ENCODE data around the gene GALNT10. TPM values are rescaled to one million over a fixed set of nuclear protein-coding genes. Genes with fewer than 3 reads are reported as not detected.
A peak's percentile ranks its signal among the peaks of the same experiment; 100 is the strongest.

GALNT10 gene
- polyA plus RNA-seq, 2 of the 4 experiments (the other 2 are of a cell fraction): 110 to 156 TPM

GRCh38 chr5:154308443-154309370, 118.2 kb downstream of the GALNT10 start (continued):
- TF ChIP-seq JUNB (IDR thresholded peaks at IDR 0.05) (peak; percentile 88), PBX3 (IDR thresholded peaks at IDR 0.05) (0 out of 2 replicates have a peak, but pooled peaks have one; percentile 21), MAFK (IDR thresholded peaks at IDR 0.05; ENCODE audit: partially characterized antibody) (peak; percentile 40), CEBPB (IDR thresholded peaks at IDR 0.05) (peak in 1 of 2 experiments; percentile 56; a peak in 1 of 4 replicates), GATA3 (IDR thresholded peaks at IDR 0.05; ENCODE audit: borderline replicate concordance) (peak; percentile 98; the same call in 1 of the 2 replicates), RAD21 (conservative IDR thresholded peaks at IDR 0.05 in 1 of 2, IDR thresholded peaks at IDR 0.05 in 1 of 2) (peak in 1 of 2 experiments; percentile 26; a peak in 4 of 5 replicates), EP300 (IDR thresholded peaks at IDR 0.05) (peak; percentile 59 to 82; a peak in 3 of 5 replicates)
- TF ChIP-seq, protein P1, sequence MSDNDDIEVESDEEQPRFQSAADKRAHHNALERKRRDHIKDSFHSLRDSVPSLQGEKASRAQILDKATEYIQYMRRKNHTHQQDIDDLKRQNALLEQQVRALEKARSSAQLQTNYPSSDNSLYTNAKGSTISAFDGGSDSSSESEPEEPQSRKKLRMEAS (IDR thresholded peaks at IDR 0.05): peak; percentile 85

GRCh38 chr5:154309371-154309745, 118.8 kb downstream of the GALNT10 start:
- no peak for FAIRE-seq
- peak in 1 of 2 experiments; percentile 27 for DNase-seq (ENCODE audit: low read depth in 1 of 2, low spot score in 1 of 2)
- peak overlapping the region; percentile 81 to 88 for H3K27ac ChIP-seq

More at GRCh38 chr5:154309371-154309745, 118.8 kb downstream of the GALNT10 start:
- 61% methylated on average over 1 of the region's 1 CpG for WGBS (ENCODE audit: missing lambda C conversion rate)
- H3K4me1 ChIP-seq: peaks cover 65% of the 10 kb centered on the region
- H3K9me3 ChIP-seq: peaks cover 15% of the 10 kb centered on the region
- CTCF ChIA-PET: interaction anchor here (0.6 to 1.8 kb wide), 2 partner anchors 10 to 119 kb away, joined by 3 to 4 read pairs; partner anchors contain the start of gene GALNT10
- H3K4me2 ChIP-seq: peak overlapping the region; percentile 64
- no peak for TF ChIP-seq CBX2 (IDR thresholded peaks at IDR 0.05; ENCODE audit: borderline replicate concordance, low read depth)
- TF ChIP-seq RNF2 (IDR thresholded peaks at IDR 0.05; ENCODE audit: borderline replicate concordance, low read depth): no peak
- TF ChIP-seq POLR2A (IDR thresholded peaks at IDR 0.05; ENCODE audit: low read length): no peak
- TF ChIP-seq HOXA7 (CRISPR knock-in tag; IDR thresholded peaks at IDR 0.05): no peak
- TF ChIP-seq, protein P2, sequence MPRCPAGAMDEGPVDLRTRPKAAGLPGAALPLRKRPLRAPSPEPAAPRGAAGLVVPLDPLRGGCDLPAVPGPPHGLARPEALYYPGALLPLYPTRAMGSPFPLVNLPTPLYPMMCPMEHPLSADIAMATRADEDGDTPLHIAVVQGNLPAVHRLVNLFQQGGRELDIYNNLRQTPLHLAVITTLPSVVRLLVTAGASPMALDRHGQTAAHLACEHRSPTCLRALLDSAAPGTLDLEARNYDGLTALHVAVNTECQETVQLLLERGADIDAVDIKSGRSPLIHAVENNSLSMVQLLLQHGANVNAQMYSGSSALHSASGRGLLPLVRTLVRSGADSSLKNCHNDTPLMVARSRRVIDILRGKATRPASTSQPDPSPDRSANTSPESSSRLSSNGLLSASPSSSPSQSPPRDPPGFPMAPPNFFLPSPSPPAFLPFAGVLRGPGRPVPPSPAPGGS (IDR thresholded peaks at IDR 0.05): no peak
- no peak for TF ChIP-seq EHF (CRISPR knock-in tag; IDR thresholded peaks at IDR 0.05)
- TF ChIP-seq MYC (IDR thresholded peaks at IDR 0.05; ENCODE audit: borderline replicate concordance, low read length): no peak
- TF ChIP-seq KDM5A (IDR thresholded peaks at IDR 0.05): no peak
- TF ChIP-seq RCOR1 (IDR thresholded peaks at IDR 0.05; ENCODE audit: low read depth, low read length): no peak
- TF ChIP-seq RARB (CRISPR knock-in tag; IDR thresholded peaks at IDR 0.05): no peak
- no peak for TF ChIP-seq EHMT2 (IDR thresholded peaks at IDR 0.05; ENCODE audit: low read depth)
- no peak for TF ChIP-seq BHLHE40 (IDR thresholded peaks at IDR 0.05; ENCODE audit: low read depth, low read length)
- no peak for TF ChIP-seq CBX8 (IDR thresholded peaks at IDR 0.05)
- TF ChIP-seq PHF8 (IDR thresholded peaks at IDR 0.05; ENCODE audit: borderline replicate concordance, low read depth): no peak
- no peak for TF ChIP-seq ATOH8 (CRISPR knock-in tag; IDR thresholded peaks at IDR 0.05; ENCODE audit: low read depth)
- TF ChIP-seq, protein P3, sequence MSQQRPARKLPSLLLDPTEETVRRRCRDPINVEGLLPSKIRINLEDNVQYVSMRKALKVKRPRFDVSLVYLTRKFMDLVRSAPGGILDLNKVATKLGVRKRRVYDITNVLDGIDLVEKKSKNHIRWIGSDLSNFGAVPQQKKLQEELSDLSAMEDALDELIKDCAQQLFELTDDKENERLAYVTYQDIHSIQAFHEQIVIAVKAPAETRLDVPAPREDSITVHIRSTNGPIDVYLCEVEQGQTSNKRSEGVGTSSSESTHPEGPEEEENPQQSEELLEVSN (IDR thresholded peaks at IDR 0.05; ENCODE audit: borderline replicate concordance, low read depth): no peak
- TF ChIP-seq JUNB (IDR thresholded peaks at IDR 0.05): no peak
- TF ChIP-seq MAFK (IDR thresholded peaks at IDR 0.05; ENCODE audit: partially characterized antibody): no peak
- no peak for TF ChIP-seq HMGXB4 (CRISPR knock-in tag; IDR thresholded peaks at IDR 0.05; ENCODE audit: borderline replicate concordance)
- no peak for TF ChIP-seq TFCP2L1 (CRISPR knock-in tag; IDR thresholded peaks at IDR 0.05)
- POLR2A ChIA-PET: interaction anchor here (1.0 to 1.6 kb wide), 2 partner anchors 20 to 110 kb away, joined by 3 to 9 read pairs; no protein-coding TSS in a partner anchor
- H3K4me3 ChIP-seq: no peak overlapping the region
- ATAC-seq: peak; percentile 65 to 68
